Measurements from ENCODE around the gene NNT. TPM values are rescaled to one million over a fixed set of nuclear protein-coding genes. Genes with fewer than 3 reads are reported as not detected.
A peak's percentile ranks its signal among the peaks of the same experiment; 100 is the strongest.
"Not testable (repeated sequence)": the region's sequence is repeated elsewhere in the genome, so short reads cannot be mapped to it uniquely, and the experiment has no call there.

The NNT gene
- total RNA-seq, 1 experiment from 2014 or later, result 71.6 TPM

- POLR2A ChIA-PET (ENCODE audit: low non-redundant PET), result no interaction called here
- H3K27me3 ChIP-seq (replicated peaks; ENCODE audit: insufficient read depth, low read depth, low read length, poor library complexity), result no peaks in the 10 kb centered on the region
- CTCF ChIA-PET, result no interaction called here
- no peak overlapping the region for H3K27ac ChIP-seq (ENCODE audit: low read depth, low read length, poor library complexity, severe bottlenecking)
- H3K4me1 ChIP-seq (ENCODE audit: insufficient read depth, low read length, poor library complexity, severe bottlenecking), result peaks cover 10% of the 10 kb centered on the region
- H3K36me3 ChIP-seq (ENCODE audit: insufficient read depth, low read length, poor library complexity, severe bottlenecking), result no peaks in the 10 kb centered on the region
- no peaks in the 10 kb centered on the region for H3K9me3 ChIP-seq (ENCODE audit: low read depth, low read length, poor library complexity, severe bottlenecking)
- TF ChIP-seq EZH2 (IDR thresholded peaks at IDR 0.05; ENCODE audit: borderline replicate concordance, low read depth, low read length, poor library complexity, severe bottlenecking), result no peak
- TF ChIP-seq, protein P1, sequence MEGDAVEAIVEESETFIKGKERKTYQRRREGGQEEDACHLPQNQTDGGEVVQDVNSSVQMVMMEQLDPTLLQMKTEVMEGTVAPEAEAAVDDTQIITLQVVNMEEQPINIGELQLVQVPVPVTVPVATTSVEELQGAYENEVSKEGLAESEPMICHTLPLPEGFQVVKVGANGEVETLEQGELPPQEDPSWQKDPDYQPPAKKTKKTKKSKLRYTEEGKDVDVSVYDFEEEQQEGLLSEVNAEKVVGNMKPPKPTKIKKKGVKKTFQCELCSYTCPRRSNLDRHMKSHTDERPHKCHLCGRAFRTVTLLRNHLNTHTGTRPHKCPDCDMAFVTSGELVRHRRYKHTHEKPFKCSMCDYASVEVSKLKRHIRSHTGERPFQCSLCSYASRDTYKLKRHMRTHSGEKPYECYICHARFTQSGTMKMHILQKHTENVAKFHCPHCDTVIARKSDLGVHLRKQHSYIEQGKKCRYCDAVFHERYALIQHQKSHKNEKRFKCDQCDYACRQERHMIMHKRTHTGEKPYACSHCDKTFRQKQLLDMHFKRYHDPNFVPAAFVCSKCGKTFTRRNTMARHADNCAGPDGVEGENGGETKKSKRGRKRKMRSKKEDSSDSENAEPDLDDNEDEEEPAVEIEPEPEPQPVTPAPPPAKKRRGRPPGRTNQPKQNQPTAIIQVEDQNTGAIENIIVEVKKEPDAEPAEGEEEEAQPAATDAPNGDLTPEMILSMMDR (conservative IDR thresholded peaks at IDR 0.05; ENCODE audit: low read depth, low read length), result no peak
- intact Hi-C loops (cut with micrococcal nuclease; ENCODE audit: unreplicated experiment), result no loop called here
- DNase-seq (ENCODE audit: low spot score), result no peak
- no TSS peak for BruUV-seq (replicated peaks)
- no peak overlapping the region for H3K4me3 ChIP-seq (ENCODE audit: low read depth, low read length, poor library complexity, severe bottlenecking)
These were observed 99.3 kb downstream of the NNT start for GRCh38 chr5:43702293-43702692.

GRCh38 chr5:43702815-43703214, 99.8 kb downstream of the NNT start:
- Histone ChIP-seq H3K36me3 (ENCODE audit: insufficient read depth, low read length, poor library complexity, severe bottlenecking) (no peaks in the 10 kb centered on the region), H3K9me3 (ENCODE audit: low read depth, low read length, poor library complexity, severe bottlenecking) (no peaks in the 10 kb centered on the region), H3K4me1 (ENCODE audit: insufficient read depth, low read length, poor library complexity, severe bottlenecking) (peaks cover 10% of the 10 kb centered on the region), H3K27ac (ENCODE audit: low read depth, low read length, poor library complexity, severe bottlenecking) (no peak overlapping the region), H3K4me3 (ENCODE audit: low read depth, low read length, poor library complexity, severe bottlenecking) (no peak overlapping the region), H3K27me3 (replicated peaks; ENCODE audit: insufficient read depth, low read depth, low read length, poor library complexity) (no peaks in the 10 kb centered on the region)
- TF ChIP-seq, protein P1 (conservative IDR thresholded peaks at IDR 0.05; ENCODE audit: low read depth, low read length), result no peak
- TF ChIP-seq EZH2 (IDR thresholded peaks at IDR 0.05; ENCODE audit: borderline replicate concordance, low read depth, low read length, poor library complexity, severe bottlenecking), result no peak
- peak; percentile 80 for DNase-seq (ENCODE audit: low spot score)
- BruUV-seq (replicated peaks), result no TSS peak
- ChIA-PET CTCF (no interaction called here), POLR2A (ENCODE audit: low non-redundant PET) (no interaction called here)
- intact Hi-C loops (cut with micrococcal nuclease; ENCODE audit: unreplicated experiment), result no loop called here

- ChIA-PET POLR2A (ENCODE audit: low non-redundant PET) (no interaction called here), CTCF (no interaction called here)
- no peaks in the 10 kb centered on the region for H3K9me3 ChIP-seq (ENCODE audit: low read depth, low read length, poor library complexity, severe bottlenecking)
- H3K4me3 ChIP-seq (ENCODE audit: low read depth, low read length, poor library complexity, severe bottlenecking), result no peak overlapping the region
- intact Hi-C loops (cut with micrococcal nuclease; ENCODE audit: unreplicated experiment), result no loop called here
- no peaks in the 10 kb centered on the region for H3K27me3 ChIP-seq (replicated peaks; ENCODE audit: insufficient read depth, low read depth, low read length, poor library complexity)
- H3K4me1 ChIP-seq (ENCODE audit: insufficient read depth, low read length, poor library complexity, severe bottlenecking), result peaks cover 10% of the 10 kb centered on the region
- no peak for DNase-seq (ENCODE audit: low spot score)
- H3K36me3 ChIP-seq (ENCODE audit: insufficient read depth, low read length, poor library complexity, severe bottlenecking), result no peaks in the 10 kb centered on the region
- TF ChIP-seq, protein P1 (conservative IDR thresholded peaks at IDR 0.05; ENCODE audit: low read depth, low read length), result no peak
- no peak for TF ChIP-seq EZH2 (IDR thresholded peaks at IDR 0.05; ENCODE audit: borderline replicate concordance, low read depth, low read length, poor library complexity, severe bottlenecking)
- BruUV-seq (replicated peaks), result no TSS peak
- H3K27ac ChIP-seq (ENCODE audit: low read depth, low read length, poor library complexity, severe bottlenecking), result no peak overlapping the region
These were observed 101.3 kb downstream of the NNT start for GRCh38 chr5:43704243-43704642.

- H3K9me3 ChIP-seq (ENCODE audit: low read depth, low read length, poor library complexity, severe bottlenecking); intact Hi-C loops (cut with micrococcal nuclease; ENCODE audit: unreplicated experiment); CTCF ChIA-PET; POLR2A ChIA-PET (ENCODE audit: low non-redundant PET); H3K36me3 ChIP-seq (ENCODE audit: insufficient read depth, low read length, poor library complexity, severe bottlenecking); H3K27me3 ChIP-seq (replicated peaks; ENCODE audit: insufficient read depth, low read depth, low read length, poor library complexity); H3K4me3 ChIP-seq (ENCODE audit: low read depth, low read length, poor library complexity, severe bottlenecking); DNase-seq (ENCODE audit: low spot score); H3K27ac ChIP-seq (ENCODE audit: low read depth, low read length, poor library complexity, severe bottlenecking); BruUV-seq (replicated peaks): not testable (repeated sequence)
- H3K4me1 ChIP-seq (ENCODE audit: insufficient read depth, low read length, poor library complexity, severe bottlenecking), result peaks cover 14% of the 10 kb centered on the region
These were observed 103.6 kb downstream of the NNT start for GRCh38 chr5:43706576-43706975.

All from A673 (cell line).